Left ventricle myocardium inferior (tissue), 1 donor: ENCODE measurements around the gene HYPK. TPM values are rescaled to one million over a fixed set of nuclear protein-coding genes. Genes with fewer than 3 reads are reported as not detected.

Experiments
- DNase-seq: peaks from one replicate; pipeline ENCODE4 v3.0.0-alpha.2; 2020
- H3K27ac ChIP-seq: fragments of 200-600 bp; replicated peaks from 2 replicates; pipeline ENCODE4 v1.8.0; 2021
- H3K27me3 ChIP-seq: fragments of 200-600 bp; 2 replicates; pipeline ENCODE4 v1.8.0; 2021; ENCODE audit warnings: low read depth
- H3K36me3 ChIP-seq: fragments of 200-600 bp; 2 replicates; pipeline ENCODE4 v1.8.0; 2021
- H3K4me1 ChIP-seq: fragments of 200-600 bp; 2 replicates; pipeline ENCODE4 v1.8.0; 2021
- H3K4me3 ChIP-seq: fragments of 200-600 bp; 2 replicates; pipeline ENCODE4 v1.8.0; 2021; ENCODE audit warnings: mild to moderate bottlenecking, moderate library complexity
- H3K9me3 ChIP-seq: fragments of 200-600 bp; replicated peaks from 2 replicates; pipeline ENCODE4 v1.8.0; 2021
- intact Hi-C: fragments of 100-400 bp; cut with micrococcal nuclease; formaldehyde crosslinking; loops from one replicate; pipeline ENCODE4 v1.11.0; 2022
- total RNA-seq: library from RNA; stranded (reverse); fragmentation: NEBNext Ultra II Directional; extraction: Animal tissue kit (Norgen Biotek cat#: 25700); gene quantifications from one replicate; pipeline ENCODE4 v1.2.1, GENCODE V29; 2021
- TF ChIP-seq, protein P1 (sequence below): fragments of 200-600 bp; IDR thresholded peaks from 2 replicates; pipeline ENCODE4 v1.8.0; 2021; ENCODE audit warnings: antibody characterized with exemption, mild to moderate bottlenecking, borderline replicate concordance
- donor health status: DM: no; HTN: yes; CAD: no; lungs with severe emphysema.

Gene HYPK
- total RNA-seq, 1 donor from 2014 or later, result 17.9 TPM

DNA sequence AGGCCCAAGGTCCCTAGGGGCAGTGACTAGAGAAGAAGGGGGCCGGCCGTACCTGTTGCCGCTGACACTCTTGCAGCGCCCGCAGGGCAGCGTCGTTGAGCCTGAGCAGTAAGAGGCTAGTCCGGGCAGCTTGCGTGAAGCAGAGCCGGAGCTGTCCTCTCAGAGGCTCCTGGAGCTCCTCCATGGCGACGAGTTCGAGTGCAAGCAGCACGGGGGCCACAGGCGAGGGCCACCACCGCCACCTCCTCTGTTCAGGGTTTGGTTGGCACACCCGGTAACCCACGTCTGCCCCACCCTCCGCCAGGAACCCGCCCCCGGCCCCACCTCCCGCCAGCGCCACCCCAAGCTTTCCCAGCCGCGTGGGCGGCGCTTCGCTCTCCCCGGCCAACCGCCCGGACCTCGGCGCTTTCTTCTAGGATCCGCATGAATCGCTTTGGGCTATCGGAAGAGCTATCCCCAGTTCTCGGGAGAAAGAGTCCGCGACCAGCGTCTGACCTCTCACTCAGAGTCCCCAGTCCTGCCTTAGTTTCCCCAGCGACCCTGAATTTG, 23.6 kb upstream of the HYPK start, which contains the start of gene ELL3:
TSS of gene ELL3 (minus strand) at position 249 of the 549 bp plus-strand sequence. CDS start at position 184, 65 bp downstream.
- TF ChIP-seq, protein P1, sequence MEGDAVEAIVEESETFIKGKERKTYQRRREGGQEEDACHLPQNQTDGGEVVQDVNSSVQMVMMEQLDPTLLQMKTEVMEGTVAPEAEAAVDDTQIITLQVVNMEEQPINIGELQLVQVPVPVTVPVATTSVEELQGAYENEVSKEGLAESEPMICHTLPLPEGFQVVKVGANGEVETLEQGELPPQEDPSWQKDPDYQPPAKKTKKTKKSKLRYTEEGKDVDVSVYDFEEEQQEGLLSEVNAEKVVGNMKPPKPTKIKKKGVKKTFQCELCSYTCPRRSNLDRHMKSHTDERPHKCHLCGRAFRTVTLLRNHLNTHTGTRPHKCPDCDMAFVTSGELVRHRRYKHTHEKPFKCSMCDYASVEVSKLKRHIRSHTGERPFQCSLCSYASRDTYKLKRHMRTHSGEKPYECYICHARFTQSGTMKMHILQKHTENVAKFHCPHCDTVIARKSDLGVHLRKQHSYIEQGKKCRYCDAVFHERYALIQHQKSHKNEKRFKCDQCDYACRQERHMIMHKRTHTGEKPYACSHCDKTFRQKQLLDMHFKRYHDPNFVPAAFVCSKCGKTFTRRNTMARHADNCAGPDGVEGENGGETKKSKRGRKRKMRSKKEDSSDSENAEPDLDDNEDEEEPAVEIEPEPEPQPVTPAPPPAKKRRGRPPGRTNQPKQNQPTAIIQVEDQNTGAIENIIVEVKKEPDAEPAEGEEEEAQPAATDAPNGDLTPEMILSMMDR, result no peak
- H3K4me1 ChIP-seq, result peaks cover 22% of the 10 kb centered on the region
- H3K9me3 ChIP-seq, result no peaks in the 10 kb centered on the region
- intact Hi-C loops, result no loop called here
- H3K27ac ChIP-seq, result peak within 1 kb of the TSS; percentile 81
- peaks cover 23% of the 10 kb centered on the region for H3K36me3 ChIP-seq
- H3K4me3 ChIP-seq, result peak within 1 kb of the TSS; percentile 81
- no peaks in the 10 kb centered on the region for H3K27me3 ChIP-seq
- DNase-seq, result peak; percentile 83

DNA sequence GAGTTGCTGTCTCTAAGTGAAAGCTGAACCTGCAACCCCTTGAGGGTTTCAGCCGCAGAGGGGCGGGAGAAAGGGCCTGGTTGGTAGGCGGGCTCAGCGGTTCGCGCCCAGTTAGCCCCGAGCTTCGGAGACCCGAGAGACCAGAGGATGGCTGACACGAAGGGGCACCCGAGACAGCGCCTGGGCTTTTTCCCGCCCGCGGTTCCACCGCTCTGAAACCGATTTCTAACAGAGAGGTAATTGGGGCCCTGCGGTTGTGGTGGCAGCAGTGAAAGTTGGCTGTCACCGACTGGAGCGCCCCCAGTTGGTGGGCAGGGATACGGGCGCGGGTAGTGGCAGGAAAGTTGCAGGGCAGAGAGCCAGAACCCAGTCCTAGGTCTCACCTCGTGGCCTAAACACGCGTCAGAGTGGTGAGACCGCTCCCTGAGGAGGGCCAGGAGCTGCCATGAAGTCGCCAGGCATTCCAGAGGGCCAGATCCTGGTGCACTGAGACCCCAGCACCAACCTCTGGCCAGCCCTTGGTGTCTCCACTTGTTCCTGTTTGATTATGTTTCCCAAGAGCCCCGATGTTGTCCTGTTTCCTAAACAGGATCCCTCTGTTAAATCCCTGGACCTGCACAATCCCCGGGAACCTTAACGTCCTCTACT, 23.0 kb upstream of the HYPK start:
- Histone ChIP-seq H3K27ac (peak overlapping the region; percentile 81), H3K4me1 (peaks cover 21% of the 10 kb centered on the region), H3K4me3 (peak overlapping the region; percentile 81), H3K36me3 (peaks cover 17% of the 10 kb centered on the region), H3K9me3 (no peaks in the 10 kb centered on the region), H3K27me3 (no peaks in the 10 kb centered on the region)
- DNase-seq, result peak; percentile 77
- TF ChIP-seq, protein P1, result peak; percentile 75
- intact Hi-C loops, result no loop called here

DNA sequence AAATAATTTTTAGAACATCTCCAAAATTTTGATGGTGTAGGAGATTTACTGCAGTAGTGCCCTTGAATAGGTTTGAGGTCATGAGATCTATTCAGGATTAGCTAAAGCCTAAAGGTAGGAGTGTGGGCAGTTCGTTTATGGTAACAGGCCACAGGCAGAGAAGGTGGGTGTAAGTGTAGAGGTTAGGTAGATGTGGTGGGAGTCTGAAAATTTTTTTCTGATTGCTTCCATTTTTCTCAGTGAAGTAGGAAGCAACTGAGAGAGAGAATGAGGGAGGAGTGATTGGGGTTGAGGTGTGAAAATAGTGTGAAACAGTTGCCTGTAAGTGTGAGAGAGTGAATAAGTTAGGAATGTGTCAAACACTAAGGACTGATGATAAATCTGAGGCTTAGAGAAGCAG, 21.4 kb upstream of the HYPK start:
- Histone ChIP-seq H3K36me3 (peaks cover under 1% of the 10 kb centered on the region), H3K9me3 (no peaks in the 10 kb centered on the region), H3K4me1 (peaks cover 21% of the 10 kb centered on the region), H3K4me3 (no peak overlapping the region), H3K27me3 (no peaks in the 10 kb centered on the region), H3K27ac (no peak overlapping the region)
- TF ChIP-seq, protein P1, result no peak
- intact Hi-C loops, result no loop called here
- DNase-seq, result no peak

DNA sequence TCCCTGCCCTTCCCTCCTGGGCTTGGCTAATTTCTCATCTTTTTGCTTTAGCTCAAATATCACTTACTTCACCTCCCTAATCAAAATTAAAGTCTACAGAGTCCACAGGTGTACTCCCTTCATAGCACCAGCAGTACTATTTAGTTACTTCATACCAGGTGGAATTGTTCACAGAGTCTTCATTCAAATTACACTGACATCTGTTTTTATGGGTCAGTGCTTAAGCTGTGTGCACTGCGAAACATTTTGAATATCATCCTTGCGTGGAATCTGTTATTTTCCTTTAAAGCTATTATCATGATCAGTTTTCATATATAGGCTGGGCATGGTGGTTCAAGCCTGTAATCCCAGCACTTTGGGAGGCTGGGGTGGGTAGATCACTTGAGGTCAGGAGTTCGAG, 11.0 kb upstream of the HYPK start:
- Histone ChIP-seq H3K9me3 (no peaks in the 10 kb centered on the region), H3K4me3 (no peak overlapping the region), H3K27ac (no peak overlapping the region), H3K27me3 (no peaks in the 10 kb centered on the region), H3K4me1 (peaks cover 27% of the 10 kb centered on the region), H3K36me3 (peaks cover 14% of the 10 kb centered on the region)
- TF ChIP-seq, protein P1, result no peak
- DNase-seq, result no peak
- intact Hi-C loops, result no loop called here

DNA sequence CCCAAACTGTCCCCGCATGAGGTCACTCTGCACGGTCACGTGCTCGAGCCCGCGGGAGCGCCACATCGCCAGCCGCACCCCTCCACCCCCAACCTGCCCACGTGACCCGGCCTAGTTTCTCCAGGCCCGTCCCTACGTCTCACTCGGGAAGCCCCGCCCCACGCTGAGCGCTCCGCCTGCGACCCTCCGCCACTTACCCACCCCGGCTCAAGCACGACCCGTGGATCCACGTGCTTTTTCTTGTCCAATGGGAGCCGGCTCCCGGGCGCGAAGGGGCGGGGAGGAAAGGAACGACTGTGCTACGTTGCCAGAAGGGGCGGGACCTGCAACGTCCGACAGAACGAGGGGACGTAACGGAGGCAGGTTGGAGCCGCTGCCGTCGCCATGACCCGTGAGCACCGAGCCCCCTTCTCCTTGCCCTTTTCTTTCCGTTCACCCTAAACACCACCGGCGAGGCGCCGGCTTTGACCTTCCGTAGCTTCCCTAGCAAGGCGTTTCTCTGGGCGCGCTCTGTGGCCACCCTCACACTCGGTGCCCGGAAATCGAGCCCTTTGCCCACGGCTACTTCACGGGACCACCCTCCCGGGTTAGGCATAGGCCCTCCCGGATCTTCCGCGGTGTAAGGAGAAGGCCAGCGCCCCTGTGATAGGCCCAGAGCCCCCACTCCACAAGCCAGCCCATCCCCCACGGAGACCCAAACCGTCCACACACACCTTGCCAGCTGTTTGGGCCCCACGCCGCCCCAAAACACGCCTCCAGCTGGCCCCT, 8.2 kb upstream of the HYPK start, which contains the start of gene SERF2:
TSS of gene SERF2 (plus strand) at position 328 of the 768 bp plus-strand sequence. CDS start at position 385, 57 bp downstream.
- no peaks in the 10 kb centered on the region for H3K9me3 ChIP-seq
- H3K36me3 ChIP-seq, result peaks cover 42% of the 10 kb centered on the region
- peaks cover 55% of the 10 kb centered on the region for H3K4me1 ChIP-seq
- TF ChIP-seq, protein P1, result no peak
- no peaks in the 10 kb centered on the region for H3K27me3 ChIP-seq
- H3K4me3 ChIP-seq, result peak within 1 kb of the TSS; percentile 98
- peak within 1 kb of the TSS; percentile 99 for H3K27ac ChIP-seq
- intact Hi-C loops, result no loop called here
- DNase-seq, result peak; percentile 100
